Ishikawa (cell line): ENCODE measurements around the gene RETREG3.

ENCODE experiments used
- CEBPB ChIP-seq: IDR thresholded peaks from 2 replicates; pipeline ENCODE4 v1.6.1; 2012
- CREB1 ChIP-seq: IDR thresholded peaks from 2 replicates; pipeline ENCODE4 v1.6.1; 2012; ENCODE audit warnings: low read depth
- EGR1 ChIP-seq: IDR thresholded peaks from 2 replicates; pipeline ENCODE4 v1.6.1; 2012
- EP300 ChIP-seq: IDR thresholded peaks from 2 replicates; pipeline ENCODE4 v1.6.1; 2012; ENCODE audit warnings: borderline replicate concordance
- FOXM1 ChIP-seq: IDR thresholded peaks from 2 replicates; pipeline ENCODE4 v1.6.1; 2012; ENCODE audit warnings: low read depth, borderline replicate concordance
- MAX ChIP-seq: IDR thresholded peaks from 2 replicates; pipeline ENCODE4 v1.6.1; 2012
- RAD21 ChIP-seq: IDR thresholded peaks from 2 replicates; pipeline ENCODE4 v1.6.1; 2012; ENCODE audit warnings: low read depth
- TAF1 ChIP-seq: IDR thresholded peaks from 2 replicates; pipeline ENCODE4 v1.6.1; 2012; ENCODE audit warnings: low read depth, mild to moderate bottlenecking
- USF1 ChIP-seq: IDR thresholded peaks from 2 replicates; pipeline ENCODE4 v1.6.1; 2012
- YY1 ChIP-seq: IDR thresholded peaks from 2 replicates; pipeline ENCODE4 v1.6.1; 2012; ENCODE audit warnings: low read depth
- ZBTB7A ChIP-seq: IDR thresholded peaks from 2 replicates; pipeline ENCODE4 v1.6.1; 2012; ENCODE audit warnings: low read depth

GRCh38 chr17:42531455-42532354, 77.5 kb downstream of the RETREG3 start:
- TF ChIP-seq EP300 (no peak), MAX (peak; percentile 71), FOXM1 (no peak), TAF1 (no peak), ZBTB7A (no peak), YY1 (no peak), RAD21 (peak; percentile 23; the same call in 1 of the 2 replicates), CREB1 (no peak), CEBPB (no peak), EGR1 (no peak), USF1 (no peak)
